CD4-positive, CD25-positive, alpha-beta regulatory T cell (primary cell): ENCODE data around the gene SLX1B. TPM values are rescaled to one million over a fixed set of nuclear protein-coding genes. Genes with fewer than 3 reads are reported as not detected.
"Not testable (repeated sequence)": the region's sequence is repeated elsewhere in the genome, so short reads cannot be mapped to it uniquely, and the experiment has no call there.

ENCODE experiments used
- ATAC-seq, 2 donors: fragments of 150-1000 bp; cut with Tn5 transposase; one replicate each; pipeline ENCODE4 v1.10.0; 2021; ENCODE audit warnings: low read depth in 2 of 2, moderate number of reproducible peaks in 2 of 2, moderate library complexity in 1 of 2
- DNase-seq, 3 donors: peaks; one replicate each; pipeline versions ENCODE4 v3.0.0 to v3.0.0-alpha.2; 2012 to 2022; ENCODE audit warnings: mixed read lengths in 1 of 3
- H3K27ac ChIP-seq: one replicate; pipeline ENCODE4 v1.7.0; 2013; ENCODE audit warnings: mild to moderate bottlenecking, low read length; ENCODE audit not compliant: insufficient read depth, poor library complexity, severe bottlenecking
- H3K27me3 ChIP-seq: one replicate; pipeline ENCODE4 v1.7.0; 2013; ENCODE audit warnings: low read length; ENCODE audit not compliant: control insufficient read depth, insufficient read depth
- H3K36me3 ChIP-seq: one replicate; pipeline ENCODE4 v1.7.0; 2013; ENCODE audit warnings: mild to moderate bottlenecking, low read length, moderate library complexity; ENCODE audit not compliant: control insufficient read depth, insufficient read depth
- H3K4me1 ChIP-seq: 2 replicates; pipeline ENCODE4 v1.7.0; 2013; ENCODE audit warnings: mild to moderate bottlenecking, low read length; ENCODE audit not compliant: insufficient read depth, control insufficient read depth, poor library complexity, severe bottlenecking
- H3K4me3 ChIP-seq: one replicate; pipeline ENCODE4 v1.7.0; 2013; ENCODE audit warnings: low read depth, mild to moderate bottlenecking, low read length, moderate library complexity
- H3K9me3 ChIP-seq, 2 experiments: 1 replicate in 1 of 2; 2 replicates in 1 of 2; pipeline ENCODE4 v1.7.0; 2013; ENCODE audit warnings: low read length in 2 of 2, mild to moderate bottlenecking in 1 of 2, moderate library complexity in 1 of 2; ENCODE audit not compliant: control insufficient read depth in 2 of 2
- H3K27ac Mint-ChIP-seq, 3 donors: one replicate each; pipeline ENCODE4 v1.8.0; 2020 to 2022; ENCODE audit warnings: mild to moderate bottlenecking in 3 of 3, mixed read lengths in 3 of 3, moderate library complexity in 2 of 3
- H3K27me3 Mint-ChIP-seq: one replicate; pipeline ENCODE4 v1.8.0; 2022; ENCODE audit warnings: mild to moderate bottlenecking, mixed read lengths
- H3K36me3 Mint-ChIP-seq: one replicate; pipeline ENCODE4 v1.8.0; 2020; ENCODE audit warnings: mixed read lengths
- H3K4me1 Mint-ChIP-seq, 4 donors: one replicate each; pipeline ENCODE4 v1.8.0; 2020 to 2022; ENCODE audit warnings: mixed read lengths in 4 of 4, mild to moderate bottlenecking in 1 of 4
- H3K4me3 Mint-ChIP-seq, 4 donors: one replicate each; pipeline ENCODE4 v1.8.0; 2020 to 2022; ENCODE audit warnings: mild to moderate bottlenecking in 4 of 4, mixed read lengths in 4 of 4, moderate library complexity in 3 of 4
- H3K9me3 Mint-ChIP-seq, 7 donors: one replicate each; pipeline ENCODE4 v1.8.0; 2020 to 2022; ENCODE audit warnings: mixed read lengths in 7 of 7, mild to moderate bottlenecking in 3 of 7, moderate library complexity in 2 of 7
- polyA plus RNA-seq, 4 donors: library from polyadenylated mRNA; unstranded; fragments of 300-500 nt; fragmentation: Illumina TruSeq; gene quantifications; one replicate each; pipeline ENCODE4 v1.2.3, GENCODE V29; 2021
- total RNA-seq: library from RNA; stranded (reverse); gene quantifications from one replicate; pipeline ENCODE4 v1.2.3, GENCODE V29; 2022

The SLX1B gene
- total and polyA plus RNA-seq, 5 donors from 2014 or later = 8.7 to 20.6 (median 13.7) TPM

DNA sequence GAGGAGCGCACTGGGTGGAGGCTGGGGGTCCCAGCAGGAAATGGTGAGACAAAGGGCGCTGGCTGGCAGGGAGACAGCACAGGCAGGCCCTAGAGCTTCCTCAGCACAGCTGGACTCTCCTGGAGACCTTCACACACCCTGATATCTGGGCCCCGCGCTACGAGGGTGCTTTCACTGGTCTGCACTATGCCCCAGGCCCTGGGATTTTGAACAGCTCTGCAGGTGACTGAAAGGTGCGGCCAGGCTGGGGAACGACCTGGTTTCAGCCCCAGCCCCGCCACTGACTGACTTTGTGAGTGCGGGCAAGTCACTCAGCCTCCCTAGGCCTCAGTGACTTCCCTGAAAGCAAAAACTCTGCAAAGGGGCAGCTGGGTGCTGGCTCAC is 6.3 kb downstream of the SLX1B start:
- not testable (repeated sequence) for ATAC-seq, H3K27ac Mint-ChIP-seq, DNase-seq, H3K27me3 Mint-ChIP-seq, H3K36me3 ChIP-seq, H3K27ac ChIP-seq, H3K4me1 ChIP-seq, H3K9me3 Mint-ChIP-seq, H3K4me3 Mint-ChIP-seq, H3K36me3 Mint-ChIP-seq, H3K4me1 Mint-ChIP-seq, H3K9me3 ChIP-seq, H3K4me3 ChIP-seq, H3K27me3 ChIP-seq

DNA sequence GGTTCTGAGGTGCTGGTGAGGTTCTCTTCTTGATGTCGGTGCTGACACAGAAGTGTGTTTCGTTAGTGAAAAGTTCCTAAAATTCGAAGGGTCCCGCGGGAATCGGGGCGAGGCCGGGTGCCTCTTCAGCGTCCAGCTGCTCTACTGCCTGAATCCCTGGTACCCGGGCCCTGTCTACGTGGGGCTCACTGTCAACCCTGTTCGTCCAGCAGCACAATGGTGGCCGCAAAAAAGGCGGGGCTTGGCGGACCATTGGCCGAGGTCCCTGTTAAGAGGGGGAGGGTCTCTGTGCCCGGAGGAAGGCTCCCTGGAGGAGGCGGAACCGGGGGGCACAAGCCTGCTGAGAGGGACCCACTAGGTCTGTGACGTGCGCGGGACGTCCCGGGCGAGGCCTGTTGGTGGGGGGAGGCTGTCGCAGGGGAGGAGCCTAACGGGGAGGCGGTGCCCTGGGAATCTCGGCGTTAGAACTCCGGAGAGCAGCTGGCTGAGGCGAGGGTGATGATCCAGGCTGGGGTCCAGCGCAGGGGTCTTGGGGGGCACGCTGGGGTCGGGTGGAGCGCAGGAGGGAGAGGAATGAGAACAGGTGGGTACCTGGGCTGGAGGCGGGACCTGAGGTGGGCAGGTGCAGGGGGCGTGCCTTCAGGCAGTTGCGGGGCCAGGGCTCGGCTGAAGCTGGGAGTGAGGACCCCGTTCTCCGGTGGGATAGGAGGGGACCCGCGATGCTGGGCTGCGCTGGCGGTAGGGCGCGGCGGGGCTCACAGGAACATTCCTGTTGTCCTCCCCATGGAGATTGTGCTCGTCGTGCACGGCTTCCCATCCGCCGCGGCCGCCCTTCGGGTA is 11.9 kb downstream of the SLX1B start:
- not testable (repeated sequence) for DNase-seq, H3K4me1 ChIP-seq, H3K4me3 Mint-ChIP-seq, H3K27ac ChIP-seq, H3K27me3 ChIP-seq, H3K36me3 ChIP-seq, H3K27me3 Mint-ChIP-seq, H3K36me3 Mint-ChIP-seq, H3K9me3 ChIP-seq, H3K9me3 Mint-ChIP-seq, H3K27ac Mint-ChIP-seq, H3K4me3 ChIP-seq, H3K4me1 Mint-ChIP-seq
- ATAC-seq = peak in 1 of 2 donors; percentile 43

DNA sequence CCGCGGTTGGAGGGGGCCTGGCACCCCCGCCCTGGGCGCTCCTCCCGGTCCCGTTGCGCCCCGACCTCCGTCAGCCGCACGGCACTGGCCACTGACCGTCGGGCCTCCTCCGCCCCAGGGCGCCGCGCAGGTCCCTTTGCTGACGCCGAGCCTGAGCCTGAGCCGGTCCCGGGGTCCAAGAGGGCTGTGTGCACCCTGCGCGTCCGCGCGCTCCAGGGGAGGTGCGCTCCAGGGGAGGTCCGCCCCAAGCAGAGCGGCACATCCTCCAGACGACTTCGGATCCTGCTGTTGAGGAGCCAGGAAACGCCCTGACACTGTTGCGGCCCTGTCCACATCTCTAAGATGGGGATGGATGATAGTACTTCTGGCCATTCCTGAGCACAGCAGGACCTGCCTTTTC is 12.6 kb downstream of the SLX1B start:
- H3K4me1 ChIP-seq, H3K27me3 ChIP-seq, H3K27ac ChIP-seq, H3K4me1 Mint-ChIP-seq, H3K9me3 Mint-ChIP-seq, H3K4me3 ChIP-seq, H3K27ac Mint-ChIP-seq, H3K9me3 ChIP-seq, H3K36me3 Mint-ChIP-seq, H3K4me3 Mint-ChIP-seq, H3K27me3 Mint-ChIP-seq, H3K36me3 ChIP-seq, DNase-seq: not testable (repeated sequence)
- peak; percentile 46 to 60 for ATAC-seq

DNA sequence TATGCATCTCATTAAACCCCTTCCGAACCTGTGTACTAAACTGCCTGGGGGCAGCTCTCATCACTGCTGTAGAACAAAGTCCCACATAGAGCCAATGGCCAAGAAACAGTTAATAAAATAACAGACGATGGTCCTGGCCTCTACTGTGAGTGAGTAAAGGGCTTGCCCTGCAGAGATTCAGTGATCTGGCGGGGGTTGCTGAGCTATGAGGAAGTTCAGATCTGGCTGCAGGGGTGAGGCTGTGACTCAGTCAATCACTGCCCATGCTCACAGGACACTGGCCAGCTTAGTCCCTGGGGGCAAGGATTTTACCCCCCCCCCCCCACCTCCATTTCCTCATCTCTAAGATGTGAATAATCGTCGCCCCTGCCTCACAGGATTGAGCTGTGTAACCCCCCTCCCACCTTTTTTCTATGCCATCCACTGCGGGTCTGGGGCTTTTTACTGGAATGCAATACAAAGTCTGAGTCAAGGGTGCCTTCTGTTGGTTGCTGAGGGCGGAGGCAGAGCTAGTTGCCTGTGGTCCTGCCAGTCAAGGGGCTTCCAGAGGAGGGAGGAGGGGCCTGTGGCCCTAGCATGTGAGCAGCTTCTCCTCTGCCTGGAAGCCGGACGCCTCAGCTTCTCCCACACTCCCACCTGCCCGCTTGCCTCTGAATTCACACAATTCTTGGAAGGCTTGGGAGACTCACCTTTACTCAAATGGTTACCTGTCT is 13.5 kb downstream of the SLX1B start:
- not testable (repeated sequence) for H3K36me3 ChIP-seq, H3K27me3 Mint-ChIP-seq, H3K4me3 ChIP-seq, H3K9me3 Mint-ChIP-seq, H3K27ac Mint-ChIP-seq, H3K4me1 ChIP-seq, H3K9me3 ChIP-seq, H3K27me3 ChIP-seq, H3K4me1 Mint-ChIP-seq, H3K4me3 Mint-ChIP-seq, DNase-seq, H3K36me3 Mint-ChIP-seq, H3K27ac ChIP-seq
- ATAC-seq = peak in 1 of 2 donors; percentile 11

DNA sequence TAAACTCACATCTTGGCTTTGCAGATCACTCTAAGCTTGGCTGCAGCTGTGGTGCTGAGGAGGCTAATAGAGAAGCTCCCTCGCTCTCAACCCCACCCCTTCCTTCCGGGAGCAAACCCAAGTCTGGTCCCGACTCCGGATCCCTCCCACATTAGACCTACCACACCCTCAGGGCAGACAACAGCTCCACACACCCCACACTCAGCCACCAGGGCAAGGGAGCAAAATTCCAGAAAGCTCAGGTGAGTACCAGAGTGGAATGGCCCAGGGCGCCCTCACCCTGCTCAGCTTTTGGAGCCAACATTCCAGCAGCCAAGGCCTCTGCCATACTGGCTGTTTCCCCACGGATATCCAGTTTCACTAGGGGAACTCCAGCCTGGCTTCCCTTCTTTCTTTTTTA is 15.3 kb downstream of the SLX1B start:
- H3K4me3 ChIP-seq = not testable (repeated sequence)
- DNase-seq = peak in 2 of 3 donors; percentile 19 to 25

DNA sequence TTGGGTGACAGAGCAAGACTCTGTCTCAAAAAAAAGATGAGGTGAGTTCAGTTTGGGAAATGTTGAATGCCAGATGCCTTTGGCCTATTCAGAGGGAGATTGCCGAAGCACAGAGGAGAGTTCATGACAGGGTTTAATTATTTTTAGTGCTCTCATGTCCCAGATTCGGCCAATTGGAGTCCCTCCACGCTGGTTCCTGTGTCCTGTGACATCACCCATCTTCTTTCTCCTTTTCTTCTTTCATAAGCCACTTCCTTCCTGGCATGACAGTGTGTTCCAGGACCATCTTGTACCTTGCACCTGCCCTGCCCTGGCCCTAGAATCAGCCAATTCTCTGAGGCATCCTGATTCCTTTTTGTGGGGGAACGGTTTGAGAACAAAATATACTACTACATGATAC is 17.7 kb downstream of the SLX1B start:
- not testable (repeated sequence) for H3K4me3 Mint-ChIP-seq, H3K9me3 Mint-ChIP-seq, DNase-seq, H3K36me3 Mint-ChIP-seq, H3K4me3 ChIP-seq, H3K9me3 ChIP-seq, H3K4me1 Mint-ChIP-seq, H3K27ac ChIP-seq, H3K27me3 ChIP-seq, H3K4me1 ChIP-seq, H3K27ac Mint-ChIP-seq, H3K27me3 Mint-ChIP-seq, H3K36me3 ChIP-seq
- ATAC-seq = peak; percentile 27 to 43

More for the DNA sequence above, 15.3 kb downstream of the SLX1B start:
- not testable (repeated sequence) for H3K27me3 Mint-ChIP-seq, H3K4me1 ChIP-seq, H3K9me3 ChIP-seq, H3K36me3 Mint-ChIP-seq, H3K27ac Mint-ChIP-seq, H3K4me1 Mint-ChIP-seq, H3K9me3 Mint-ChIP-seq, H3K27me3 ChIP-seq, H3K27ac ChIP-seq, H3K36me3 ChIP-seq
- peak overlapping the region in 3 of 4 donors; percentile 59 to 74 (median 62) for H3K4me3 Mint-ChIP-seq
- peak; percentile 32 to 41 for ATAC-seq

DNA sequence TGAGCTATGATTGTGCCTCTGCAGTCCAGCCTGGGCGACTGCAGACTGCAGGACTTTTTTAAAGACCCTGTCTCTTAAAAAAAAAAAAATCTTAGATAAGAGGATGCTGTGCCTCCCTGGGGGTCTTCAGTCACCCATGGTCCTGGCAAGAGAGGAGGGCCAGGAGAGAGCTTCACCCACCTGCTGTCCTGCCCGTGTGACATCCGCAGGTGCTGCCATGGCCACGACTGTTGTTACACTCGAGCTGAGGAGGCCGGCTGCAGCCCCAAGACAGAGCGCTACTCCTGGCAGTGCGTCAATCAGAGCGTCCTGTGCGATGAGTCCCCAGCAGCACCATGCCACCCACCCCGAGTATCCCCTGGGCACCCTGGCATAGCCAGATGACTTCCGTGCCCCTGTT is 27.9 kb downstream of the SLX1B start:
- not testable (repeated sequence) for H3K9me3 Mint-ChIP-seq, ATAC-seq, H3K27ac Mint-ChIP-seq, DNase-seq, H3K27ac ChIP-seq, H3K4me3 ChIP-seq, H3K4me3 Mint-ChIP-seq, H3K27me3 Mint-ChIP-seq, H3K36me3 Mint-ChIP-seq, H3K27me3 ChIP-seq, H3K36me3 ChIP-seq, H3K4me1 Mint-ChIP-seq, H3K4me1 ChIP-seq, H3K9me3 ChIP-seq

DNA sequence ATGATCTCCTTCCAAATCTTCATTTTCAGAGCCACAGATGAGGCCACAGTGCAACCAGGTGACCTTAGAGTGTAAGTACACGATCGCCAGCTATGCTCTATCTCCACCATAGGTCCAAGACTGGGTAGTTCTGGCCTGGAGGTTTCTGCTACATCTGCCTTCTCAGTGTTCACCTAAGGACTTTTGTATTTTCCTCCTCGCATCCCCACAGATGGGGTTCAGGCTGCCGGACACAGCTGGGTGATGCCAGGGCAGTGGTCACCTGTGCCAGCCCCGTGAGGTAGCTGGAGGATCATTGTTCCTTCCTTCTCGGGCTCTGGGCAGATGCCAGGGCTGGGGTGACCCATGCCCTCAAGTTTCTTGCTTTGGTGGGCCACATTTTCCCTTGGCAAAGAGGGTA is 52.0 kb downstream of the SLX1B start, which contains the start of gene NPIPB12:
Gene NPIPB12, minus strand, starts transcription at position 101 of the 400 bp plus-strand sequence.
- not testable (repeated sequence) for H3K36me3 ChIP-seq, DNase-seq, H3K4me3 Mint-ChIP-seq, H3K27ac ChIP-seq, H3K9me3 ChIP-seq, H3K27ac Mint-ChIP-seq, H3K27me3 ChIP-seq, H3K4me3 ChIP-seq, H3K27me3 Mint-ChIP-seq, H3K4me1 Mint-ChIP-seq, ATAC-seq, H3K36me3 Mint-ChIP-seq, H3K4me1 ChIP-seq, H3K9me3 Mint-ChIP-seq
